Fibroblast of mammary gland (primary cell): Measurements from ENCODE around the gene SSTR5.

Experiments used
- DNase-seq: peaks from one replicate; pipeline ENCODE4 v3.0.0-alpha.2; 2010; ENCODE audit warnings: low read depth
- H3K4me3 ChIP-seq: 2 replicates; pipeline ENCODE4 v1.5.1; 2011; ENCODE audit warnings: low read depth, mild to moderate bottlenecking, low read length, moderate library complexity; ENCODE audit not compliant: control insufficient read depth
- TF ChIP-seq, protein P1 (sequence below): conservative IDR thresholded peaks from 2 replicates; pipeline ENCODE4 v1.5.1; 2011; ENCODE audit warnings: low read depth, low read length, inconsistent platforms; ENCODE audit not compliant: control insufficient read depth, insufficient read depth

Gene SSTR5

GRCh38 chr16:1038932-1039331 is 33.6 kb upstream of the SSTR5 start:
- no peak overlapping the region for H3K4me3 ChIP-seq
- DNase-seq, result no peak
- TF ChIP-seq, protein P1, sequence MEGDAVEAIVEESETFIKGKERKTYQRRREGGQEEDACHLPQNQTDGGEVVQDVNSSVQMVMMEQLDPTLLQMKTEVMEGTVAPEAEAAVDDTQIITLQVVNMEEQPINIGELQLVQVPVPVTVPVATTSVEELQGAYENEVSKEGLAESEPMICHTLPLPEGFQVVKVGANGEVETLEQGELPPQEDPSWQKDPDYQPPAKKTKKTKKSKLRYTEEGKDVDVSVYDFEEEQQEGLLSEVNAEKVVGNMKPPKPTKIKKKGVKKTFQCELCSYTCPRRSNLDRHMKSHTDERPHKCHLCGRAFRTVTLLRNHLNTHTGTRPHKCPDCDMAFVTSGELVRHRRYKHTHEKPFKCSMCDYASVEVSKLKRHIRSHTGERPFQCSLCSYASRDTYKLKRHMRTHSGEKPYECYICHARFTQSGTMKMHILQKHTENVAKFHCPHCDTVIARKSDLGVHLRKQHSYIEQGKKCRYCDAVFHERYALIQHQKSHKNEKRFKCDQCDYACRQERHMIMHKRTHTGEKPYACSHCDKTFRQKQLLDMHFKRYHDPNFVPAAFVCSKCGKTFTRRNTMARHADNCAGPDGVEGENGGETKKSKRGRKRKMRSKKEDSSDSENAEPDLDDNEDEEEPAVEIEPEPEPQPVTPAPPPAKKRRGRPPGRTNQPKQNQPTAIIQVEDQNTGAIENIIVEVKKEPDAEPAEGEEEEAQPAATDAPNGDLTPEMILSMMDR, result no peak

GRCh38 chr16:1039762-1040161 is 32.8 kb upstream of the SSTR5 start:
- no peak for DNase-seq
- no peak overlapping the region for H3K4me3 ChIP-seq
- TF ChIP-seq, protein P1, result no peak

GRCh38 chr16:1040346-1040745 is 32.2 kb upstream of the SSTR5 start:
- DNase-seq, result no peak
- TF ChIP-seq, protein P1, result no peak

DNA sequence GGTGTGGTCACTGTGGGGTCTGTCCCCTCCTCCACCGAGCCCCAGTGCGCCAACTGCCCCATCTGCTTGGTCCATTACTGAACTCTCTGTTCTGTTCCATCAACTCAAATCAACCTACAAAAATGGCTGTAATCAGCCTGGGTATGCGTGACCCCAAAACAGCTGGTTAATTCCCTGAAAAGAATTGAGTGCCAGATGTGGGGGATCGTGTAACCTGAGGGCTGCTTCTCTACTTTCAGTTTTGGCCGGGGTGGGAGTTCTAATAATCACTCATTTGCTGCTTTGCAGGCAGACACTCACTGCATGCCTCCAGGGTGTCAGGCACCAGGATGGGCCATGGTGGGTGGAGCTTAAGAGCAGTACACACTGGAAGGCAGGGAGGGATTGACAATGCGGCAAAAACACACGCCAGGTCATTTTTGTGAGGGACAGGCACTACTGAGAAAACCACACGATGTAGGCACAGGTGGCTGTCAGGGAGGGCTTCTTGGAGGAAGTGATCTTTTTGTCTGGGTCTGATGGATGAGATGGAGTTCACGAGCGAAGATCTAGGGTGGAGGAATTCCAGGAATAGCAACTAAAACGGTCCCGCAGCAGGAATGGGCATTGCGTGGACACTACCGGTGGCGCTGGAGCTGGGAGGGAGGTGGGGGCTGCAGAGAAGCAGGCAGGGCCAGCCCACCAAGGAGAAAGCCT is 30.4 kb upstream of the SSTR5 start:
- no peak for DNase-seq
- no peak overlapping the region for H3K4me3 ChIP-seq
- TF ChIP-seq, protein P1, result no peak

More at GRCh38 chr16:1040346-1040745, 32.2 kb upstream of the SSTR5 start:
- H3K4me3 ChIP-seq, result no peak overlapping the region

DNA sequence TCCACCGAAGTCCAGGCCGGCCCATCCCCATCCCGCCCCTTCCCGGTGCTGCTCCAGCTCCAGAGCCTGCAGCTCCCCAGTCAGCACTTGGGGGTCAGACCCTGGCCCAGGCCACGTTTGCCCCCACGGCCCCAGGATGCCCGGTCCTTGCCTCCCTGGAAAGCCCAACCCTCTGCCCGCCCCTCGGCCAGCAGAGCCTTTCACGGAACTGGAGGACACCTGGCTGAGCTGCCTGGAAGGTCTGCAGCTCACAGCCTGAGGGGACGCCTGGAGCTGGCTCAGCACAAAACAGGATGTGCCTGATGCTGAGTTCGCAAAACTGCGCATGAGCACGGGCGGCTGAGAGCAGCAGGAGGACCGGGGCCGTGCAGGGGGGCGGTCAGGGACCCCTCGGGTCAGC is 29.7 kb upstream of the SSTR5 start:
- no peak for DNase-seq
- H3K4me3 ChIP-seq, result no peak overlapping the region
- TF ChIP-seq, protein P1, result no peak

DNA sequence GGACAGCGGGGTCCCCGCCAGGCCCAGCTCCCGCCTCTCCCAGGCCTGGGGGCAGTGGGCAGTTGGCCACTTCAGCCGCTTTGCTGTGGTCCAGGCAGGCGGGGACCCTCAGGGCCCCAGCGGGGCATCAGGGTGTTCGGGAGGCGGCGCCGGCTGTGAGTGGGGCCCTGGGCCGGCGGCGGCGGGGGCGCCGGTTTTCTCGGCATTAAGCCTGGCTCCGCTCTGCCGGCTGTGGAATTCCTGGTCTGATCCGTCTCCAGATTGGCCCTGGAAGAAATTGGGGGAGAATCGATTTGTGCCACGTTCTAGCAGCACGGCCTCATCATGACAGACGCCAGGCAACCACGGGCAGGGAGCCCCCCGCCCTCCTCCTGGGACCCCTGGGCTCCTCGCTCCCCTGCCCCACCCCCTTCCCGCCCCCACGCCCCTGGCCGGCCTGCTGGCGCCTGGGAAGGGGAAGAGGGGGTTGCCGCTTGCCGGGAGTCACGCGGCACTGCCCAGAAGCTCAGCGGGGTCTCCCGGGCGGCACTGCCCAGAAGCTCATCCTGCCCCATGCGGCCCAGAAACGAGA is 28.6 kb upstream of the SSTR5 start:
- DNase-seq, result no peak
- TF ChIP-seq, protein P1, result no peak
- H3K4me3 ChIP-seq, result no peak overlapping the region
